ENCODE results near the gene PRICKLE1.

DNA sequence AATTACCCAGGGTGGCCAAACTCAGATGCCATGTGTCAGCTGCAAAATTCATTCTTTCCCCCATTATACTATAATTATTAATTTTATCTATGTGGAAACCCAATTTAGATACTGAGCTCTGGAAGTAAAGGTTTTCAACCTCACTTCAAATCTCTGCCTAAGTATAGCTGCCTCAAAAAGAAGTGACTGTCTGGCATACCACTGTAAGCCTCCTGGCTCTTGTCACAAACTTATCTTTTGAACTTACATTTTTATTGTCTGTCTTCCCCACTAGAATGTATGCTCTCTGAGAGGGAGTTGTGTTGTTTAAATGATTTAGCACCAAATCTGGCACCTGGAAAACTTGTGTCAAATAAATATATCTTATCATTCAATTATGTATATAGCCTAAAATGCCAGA, 16.1 kb upstream of the PRICKLE1 start:
- TF ChIP-seq, protein P1, sequence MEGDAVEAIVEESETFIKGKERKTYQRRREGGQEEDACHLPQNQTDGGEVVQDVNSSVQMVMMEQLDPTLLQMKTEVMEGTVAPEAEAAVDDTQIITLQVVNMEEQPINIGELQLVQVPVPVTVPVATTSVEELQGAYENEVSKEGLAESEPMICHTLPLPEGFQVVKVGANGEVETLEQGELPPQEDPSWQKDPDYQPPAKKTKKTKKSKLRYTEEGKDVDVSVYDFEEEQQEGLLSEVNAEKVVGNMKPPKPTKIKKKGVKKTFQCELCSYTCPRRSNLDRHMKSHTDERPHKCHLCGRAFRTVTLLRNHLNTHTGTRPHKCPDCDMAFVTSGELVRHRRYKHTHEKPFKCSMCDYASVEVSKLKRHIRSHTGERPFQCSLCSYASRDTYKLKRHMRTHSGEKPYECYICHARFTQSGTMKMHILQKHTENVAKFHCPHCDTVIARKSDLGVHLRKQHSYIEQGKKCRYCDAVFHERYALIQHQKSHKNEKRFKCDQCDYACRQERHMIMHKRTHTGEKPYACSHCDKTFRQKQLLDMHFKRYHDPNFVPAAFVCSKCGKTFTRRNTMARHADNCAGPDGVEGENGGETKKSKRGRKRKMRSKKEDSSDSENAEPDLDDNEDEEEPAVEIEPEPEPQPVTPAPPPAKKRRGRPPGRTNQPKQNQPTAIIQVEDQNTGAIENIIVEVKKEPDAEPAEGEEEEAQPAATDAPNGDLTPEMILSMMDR (IDR thresholded peaks at IDR 0.05 in 2 of 3, conservative IDR thresholded peaks at IDR 0.05 in 1 of 3; ENCODE audit: control insufficient read depth in 2 of 3, extremely low read depth in 1 of 3, insufficient read depth in 1 of 3, low read depth in 3 of 3, low read length in 3 of 3) = no peak
- TF ChIP-seq ELK1 (IDR thresholded peaks at IDR 0.05; ENCODE audit: low read depth, low read length) (no peak), ZBTB33 (IDR thresholded peaks at IDR 0.05) (no peak), EZH2 (IDR thresholded peaks at IDR 0.05; ENCODE audit: borderline replicate concordance, control insufficient read depth, low read depth, low read length) (no peak), RAD21 (IDR thresholded peaks at IDR 0.05; ENCODE audit: insufficient read depth, low read depth, low read length) (no peak), WRNIP1 (IDR thresholded peaks at IDR 0.05; ENCODE audit: borderline replicate concordance, low read depth, low read length) (no peak), POLR2A (IDR thresholded peaks at IDR 0.05; ENCODE audit: low read depth, low read length) (no peak), BRCA1 (IDR thresholded peaks at IDR 0.05; ENCODE audit: low read depth, low read length) (no peak), SIN3A (IDR thresholded peaks at IDR 0.05; ENCODE audit: low read depth, low read length) (no peak), TCF12 (IDR thresholded peaks at IDR 0.05; ENCODE audit: low read depth, low read length) (no peak)
- TF ChIP-seq, protein P2, sequence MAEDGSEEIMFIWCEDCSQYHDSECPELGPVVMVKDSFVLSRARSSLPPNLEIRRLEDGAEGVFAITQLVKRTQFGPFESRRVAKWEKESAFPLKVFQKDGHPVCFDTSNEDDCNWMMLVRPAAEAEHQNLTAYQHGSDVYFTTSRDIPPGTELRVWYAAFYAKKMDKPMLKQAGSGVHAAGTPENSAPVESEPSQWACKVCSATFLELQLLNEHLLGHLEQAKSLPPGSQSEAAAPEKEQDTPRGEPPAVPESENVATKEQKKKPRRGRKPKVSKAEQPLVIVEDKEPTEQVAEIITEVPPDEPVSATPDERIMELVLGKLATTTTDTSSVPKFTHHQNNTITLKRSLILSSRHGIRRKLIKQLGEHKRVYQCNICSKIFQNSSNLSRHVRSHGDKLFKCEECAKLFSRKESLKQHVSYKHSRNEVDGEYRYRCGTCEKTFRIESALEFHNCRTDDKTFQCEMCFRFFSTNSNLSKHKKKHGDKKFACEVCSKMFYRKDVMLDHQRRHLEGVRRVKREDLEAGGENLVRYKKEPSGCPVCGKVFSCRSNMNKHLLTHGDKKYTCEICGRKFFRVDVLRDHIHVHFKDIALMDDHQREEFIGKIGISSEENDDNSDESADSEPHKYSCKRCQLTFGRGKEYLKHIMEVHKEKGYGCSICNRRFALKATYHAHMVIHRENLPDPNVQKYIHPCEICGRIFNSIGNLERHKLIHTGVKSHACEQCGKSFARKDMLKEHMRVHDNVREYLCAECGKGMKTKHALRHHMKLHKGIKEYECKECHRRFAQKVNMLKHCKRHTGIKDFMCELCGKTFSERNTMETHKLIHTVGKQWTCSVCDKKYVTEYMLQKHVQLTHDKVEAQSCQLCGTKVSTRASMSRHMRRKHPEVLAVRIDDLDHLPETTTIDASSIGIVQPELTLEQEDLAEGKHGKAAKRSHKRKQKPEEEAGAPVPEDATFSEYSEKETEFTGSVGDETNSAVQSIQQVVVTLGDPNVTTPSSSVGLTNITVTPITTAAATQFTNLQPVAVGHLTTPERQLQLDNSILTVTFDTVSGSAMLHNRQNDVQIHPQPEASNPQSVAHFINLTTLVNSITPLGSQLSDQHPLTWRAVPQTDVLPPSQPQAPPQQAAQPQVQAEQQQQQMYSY (CRISPR knock-in tag; IDR thresholded peaks at IDR 0.05) = no peak
- TF ChIP-seq, protein P3, sequence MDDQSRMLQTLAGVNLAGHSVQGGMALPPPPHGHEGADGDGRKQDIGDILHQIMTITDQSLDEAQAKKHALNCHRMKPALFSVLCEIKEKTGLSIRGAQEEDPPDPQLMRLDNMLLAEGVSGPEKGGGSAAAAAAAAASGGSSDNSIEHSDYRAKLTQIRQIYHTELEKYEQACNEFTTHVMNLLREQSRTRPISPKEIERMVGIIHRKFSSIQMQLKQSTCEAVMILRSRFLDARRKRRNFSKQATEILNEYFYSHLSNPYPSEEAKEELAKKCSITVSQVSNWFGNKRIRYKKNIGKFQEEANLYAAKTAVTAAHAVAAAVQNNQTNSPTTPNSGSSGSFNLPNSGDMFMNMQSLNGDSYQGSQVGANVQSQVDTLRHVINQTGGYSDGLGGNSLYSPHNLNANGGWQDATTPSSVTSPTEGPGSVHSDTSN (IDR thresholded peaks at IDR 0.05; ENCODE audit: insufficient replicate concordance, low read depth, low read length) = no peak

All from GM12878 (cell line).